Medulla oblongata (tissue), 1 donor: Measurements from ENCODE around the gene FARP1.

Source experiments
- DNase-seq: peaks from one replicate; pipeline ENCODE4 v3.0.0-alpha.2; 2015; ENCODE audit errors: extremely low spot score

Gene FARP1

GRCh38 chr13:98441056-98441676 is 298.3 kb downstream of the FARP1 start:
- DNase-seq = no peak

DNA sequence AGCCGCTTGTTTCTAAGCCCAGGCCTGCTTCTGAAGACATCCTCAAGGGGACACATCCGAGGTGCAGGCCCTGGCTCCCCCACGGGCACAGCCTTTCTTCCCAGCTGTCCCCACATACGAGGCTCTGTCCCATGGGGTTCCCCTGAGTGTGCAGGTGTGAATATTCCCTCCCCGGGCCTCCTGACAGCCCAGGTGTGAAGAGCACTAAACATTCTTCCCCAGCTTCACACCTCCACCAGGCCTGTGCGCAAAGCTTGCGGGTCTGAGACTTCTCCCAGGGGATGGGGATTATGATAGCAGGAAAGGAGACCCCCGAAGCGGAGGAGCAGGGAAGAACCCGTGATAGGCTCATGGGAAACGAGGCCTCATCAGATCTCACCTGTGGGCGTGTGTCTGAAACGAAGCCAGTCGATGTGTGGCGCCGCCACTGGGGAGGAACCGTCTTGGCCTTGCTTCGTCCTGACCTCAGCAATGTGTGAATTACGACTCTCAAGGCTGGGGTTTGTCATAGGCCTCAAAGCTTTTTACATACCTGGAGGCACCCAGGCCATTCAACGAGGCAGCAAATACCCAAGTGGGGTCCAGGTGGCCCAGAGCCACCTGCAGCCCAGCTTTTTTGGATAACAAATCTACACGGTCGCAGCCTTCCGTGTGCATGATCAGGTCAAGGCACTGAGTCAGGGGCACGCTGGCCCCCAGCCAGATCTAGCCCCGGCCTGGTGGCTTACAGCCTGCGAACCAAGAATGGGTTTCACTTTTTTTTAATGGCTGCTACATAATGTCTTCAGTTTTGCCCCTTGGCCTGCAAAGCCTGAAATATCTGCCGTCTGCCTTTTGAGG is 299.7 kb downstream of the FARP1 start:
- DNase-seq = no peak

- DNase-seq = no peak
These were observed 300.4 kb downstream of the FARP1 start for GRCh38 chr13:98443329-98443728.

DNA sequence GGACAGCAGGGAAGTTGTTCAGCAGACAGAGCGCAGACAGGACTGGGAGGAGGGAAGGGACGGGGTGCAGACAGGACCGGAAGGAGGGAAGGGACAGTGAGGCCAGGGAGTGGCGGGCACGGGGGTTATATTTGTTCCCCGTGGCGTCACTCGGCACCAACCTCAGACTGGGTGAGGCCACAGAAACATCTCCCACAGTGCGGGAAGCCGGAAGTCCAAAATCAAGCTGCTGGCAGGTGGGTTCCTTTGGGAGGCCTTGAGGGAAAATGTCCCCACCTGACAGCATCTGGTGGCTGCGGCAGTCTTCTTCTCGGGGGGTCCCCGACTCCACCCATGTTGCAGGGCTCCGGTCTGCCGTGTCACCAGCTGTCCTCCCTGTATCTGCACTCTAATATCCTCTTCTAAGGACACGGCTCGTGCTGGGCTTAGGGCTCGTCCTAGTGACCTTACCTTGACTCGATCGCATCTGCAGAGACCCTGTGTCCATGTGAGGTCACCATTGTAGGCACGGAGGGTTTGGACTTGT is 301.0 kb downstream of the FARP1 start:
- no peak for DNase-seq

DNA sequence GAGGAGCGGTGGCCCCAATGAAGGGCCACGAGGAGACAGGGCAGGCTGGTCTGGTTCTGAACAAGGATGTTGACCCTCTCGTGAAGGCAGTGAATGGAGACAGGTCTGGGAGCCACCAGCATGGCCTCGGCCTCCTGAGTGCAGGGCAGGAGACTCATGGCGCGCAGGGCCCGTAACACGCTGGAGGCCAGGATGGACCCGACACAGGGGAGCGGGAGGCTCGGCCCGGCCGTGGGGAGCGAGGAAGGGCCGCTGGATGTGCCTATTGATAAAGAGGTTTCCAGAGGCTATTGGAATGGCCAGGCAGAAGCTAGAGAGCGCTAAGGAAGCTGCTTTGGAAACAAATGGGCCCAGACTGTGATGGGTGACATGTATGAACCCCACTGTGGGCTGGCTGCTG is 301.5 kb downstream of the FARP1 start:
- no peak for DNase-seq

DNA sequence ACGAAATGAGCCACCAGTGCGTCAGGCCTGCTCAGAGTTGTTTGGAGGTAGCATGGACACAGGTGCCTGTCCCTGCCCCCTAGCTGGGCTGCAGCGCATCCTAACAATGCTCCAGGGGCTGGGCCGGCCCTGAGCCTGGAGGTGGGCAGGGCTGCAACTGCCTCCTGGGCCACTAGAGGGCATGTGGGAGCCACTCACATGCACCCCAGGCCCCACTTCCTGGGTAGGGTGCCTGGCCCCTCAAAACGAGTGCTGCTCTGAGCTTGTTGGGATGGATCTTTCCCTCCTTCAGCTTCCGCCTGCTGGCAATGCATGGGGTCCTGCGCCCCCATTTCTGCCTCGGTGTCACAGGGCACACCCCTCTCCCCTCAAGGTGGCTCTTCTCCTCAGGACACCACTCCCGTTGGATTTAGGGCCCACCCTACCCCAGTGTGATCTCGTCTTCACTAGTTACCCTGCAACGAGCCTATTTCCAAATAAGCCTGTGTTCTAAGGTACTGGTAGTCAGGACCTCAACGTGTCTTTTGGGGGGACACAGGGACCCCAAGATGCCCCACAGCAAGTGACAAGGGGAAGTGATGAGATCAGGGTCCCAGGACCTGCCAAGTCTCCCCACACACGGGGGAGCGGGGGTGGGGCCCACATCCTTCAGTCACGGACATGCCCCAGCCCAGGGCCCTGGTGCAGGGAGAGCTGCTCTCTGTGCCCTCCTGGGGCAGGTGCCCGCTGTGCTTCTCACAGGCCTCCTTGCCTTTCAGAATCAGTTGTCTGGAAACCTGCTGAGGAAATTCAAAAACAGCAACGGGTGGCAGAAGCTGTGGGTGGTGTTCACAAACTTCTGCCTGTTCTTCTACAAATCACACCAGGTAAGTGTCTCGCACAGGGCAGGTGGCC is 302.7 kb downstream of the FARP1 start:
- DNase-seq = peak; percentile 62

- DNase-seq = no peak
These were observed 303.3 kb downstream of the FARP1 start for GRCh38 chr13:98446234-98446621.

GRCh38 chr13:98447130-98447529 is 304.2 kb downstream of the FARP1 start:
- no peak for DNase-seq

- peak; percentile 82 for DNase-seq
These were observed 305.2 kb downstream of the FARP1 start for GRCh38 chr13:98447881-98448641.

- DNase-seq = no peak
These were observed 305.7 kb downstream of the FARP1 start for GRCh38 chr13:98448642-98448928.

GRCh38 chr13:98449273-98449672 is 306.4 kb downstream of the FARP1 start:
- no peak for DNase-seq

DNA sequence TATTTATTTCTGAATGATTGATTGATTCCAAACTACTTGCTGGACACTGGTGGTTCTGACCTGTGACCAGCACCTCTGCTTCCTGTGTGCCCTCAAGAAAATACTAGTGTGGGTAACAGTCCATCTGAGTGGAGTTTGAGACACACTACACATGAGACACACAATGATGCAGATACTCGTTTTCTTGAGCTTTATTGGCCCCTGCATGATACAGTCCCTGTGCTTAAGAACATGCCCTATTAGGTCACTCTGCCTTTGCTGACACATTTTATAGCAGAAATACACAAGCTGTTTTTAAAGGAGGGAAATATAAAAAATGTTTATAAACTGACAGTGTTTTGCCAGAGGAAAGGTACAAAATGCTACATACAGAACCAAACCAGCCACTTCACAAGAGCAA is 307.1 kb downstream of the FARP1 start:
- no peak for DNase-seq

- DNase-seq = peak; percentile 80
These were observed 307.7 kb downstream of the FARP1 start for GRCh38 chr13:98450539-98451111.

DNA sequence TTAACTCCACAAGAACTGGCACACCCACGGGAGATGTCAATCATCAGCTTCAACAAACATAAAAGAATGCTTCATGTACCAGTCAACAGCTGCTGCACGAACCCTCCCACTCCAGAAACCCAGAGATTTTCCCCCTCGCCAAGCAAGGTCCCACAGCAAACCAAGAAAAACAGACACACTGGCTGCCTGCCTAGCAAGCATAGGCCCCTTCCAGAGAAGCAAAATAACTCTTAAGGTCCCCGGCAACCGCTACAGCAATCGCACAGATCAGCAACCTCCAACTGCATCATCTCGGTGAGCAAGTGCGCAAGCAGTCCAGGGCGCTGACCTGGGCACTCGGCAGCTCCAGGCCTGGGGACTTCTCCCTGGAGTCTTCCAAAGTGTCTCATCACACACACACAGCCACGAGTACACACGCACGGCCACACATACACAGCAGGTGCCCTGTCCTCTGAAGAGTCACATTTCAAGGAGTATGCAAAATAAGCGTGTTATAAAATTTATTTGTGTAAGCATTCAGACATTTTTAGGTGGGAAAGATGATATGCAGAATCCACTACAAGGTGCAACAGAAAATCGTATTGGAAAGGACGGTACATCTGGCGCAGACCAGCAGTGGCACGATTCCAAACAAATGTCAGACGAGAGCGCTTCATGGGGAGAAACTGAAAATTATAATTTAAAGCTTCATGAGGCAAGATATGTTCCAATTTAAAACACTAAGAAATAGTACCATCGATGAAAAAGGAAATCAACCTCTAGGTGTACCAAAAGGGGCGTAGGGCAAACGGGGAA is 309.0 kb downstream of the FARP1 start:
- peak; percentile 72 for DNase-seq

DNA sequence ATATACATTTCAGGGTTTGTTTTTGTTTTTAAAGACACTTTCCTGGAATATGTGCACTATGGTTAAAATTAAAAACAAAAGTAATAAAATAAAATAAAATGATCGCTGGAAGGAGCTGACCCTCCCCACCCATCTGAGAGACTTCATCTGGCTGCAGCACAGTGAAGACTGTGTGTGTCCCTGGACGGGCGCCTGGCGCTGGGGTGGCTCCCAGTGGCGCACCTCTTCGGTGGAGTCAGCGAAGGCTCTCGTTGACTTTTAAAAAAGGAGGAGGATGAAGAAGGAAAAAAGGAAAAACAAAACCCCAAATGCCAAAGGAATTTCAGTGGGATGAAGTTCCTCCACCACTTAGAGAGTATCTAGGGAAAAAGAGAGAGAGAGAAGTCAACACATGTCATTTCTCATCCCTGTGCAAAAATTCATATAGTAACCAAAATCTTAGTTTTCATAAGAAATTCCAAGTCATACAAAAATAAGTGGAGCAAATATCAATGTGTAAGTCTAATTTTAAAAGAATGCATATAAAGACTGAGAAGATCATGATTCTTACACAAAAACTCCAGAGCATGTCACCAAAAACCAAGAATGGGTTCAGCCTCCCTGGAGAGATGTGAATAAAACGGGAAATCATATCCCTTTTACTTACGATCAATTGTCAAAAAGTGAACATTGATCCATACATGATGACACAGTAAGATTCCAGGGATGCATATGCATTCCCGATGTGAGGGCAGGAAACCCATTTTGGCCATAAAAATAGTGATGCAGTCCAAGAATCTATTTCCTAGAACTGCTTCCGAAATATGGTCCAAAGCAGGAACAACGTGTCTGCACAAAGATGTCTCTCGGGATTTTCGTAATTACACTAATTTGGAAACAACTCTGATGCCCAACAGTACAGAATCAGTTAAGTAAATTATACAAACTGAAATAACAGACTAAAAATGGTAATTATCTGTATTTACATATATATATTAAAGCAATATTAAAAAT is 310.3 kb downstream of the FARP1 start:
- DNase-seq = no peak

DNA sequence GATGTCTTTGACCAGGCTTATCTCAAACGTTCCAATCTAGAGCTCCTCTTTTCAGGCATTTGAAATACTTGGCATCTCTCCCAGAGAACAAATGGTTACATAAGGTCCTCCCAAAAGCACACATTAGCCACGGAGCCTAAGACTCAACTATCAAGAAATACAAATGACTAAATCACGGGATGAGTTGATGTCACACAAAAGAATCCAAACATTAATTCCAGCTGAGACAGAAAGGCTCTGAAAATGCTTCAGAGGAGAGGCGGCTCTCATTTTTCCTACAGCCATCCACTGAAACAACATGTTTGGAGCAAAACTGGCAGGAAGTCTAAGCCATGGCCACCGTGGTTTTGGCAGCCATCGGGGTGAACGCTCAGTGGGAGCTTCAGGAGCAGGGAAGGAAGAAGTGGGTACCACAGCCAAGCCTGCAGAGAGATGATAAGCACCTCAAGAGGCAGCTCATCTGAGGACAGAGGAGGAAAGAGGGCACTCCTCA is 311.5 kb downstream of the FARP1 start:
- peak; percentile 72 for DNase-seq

DNA sequence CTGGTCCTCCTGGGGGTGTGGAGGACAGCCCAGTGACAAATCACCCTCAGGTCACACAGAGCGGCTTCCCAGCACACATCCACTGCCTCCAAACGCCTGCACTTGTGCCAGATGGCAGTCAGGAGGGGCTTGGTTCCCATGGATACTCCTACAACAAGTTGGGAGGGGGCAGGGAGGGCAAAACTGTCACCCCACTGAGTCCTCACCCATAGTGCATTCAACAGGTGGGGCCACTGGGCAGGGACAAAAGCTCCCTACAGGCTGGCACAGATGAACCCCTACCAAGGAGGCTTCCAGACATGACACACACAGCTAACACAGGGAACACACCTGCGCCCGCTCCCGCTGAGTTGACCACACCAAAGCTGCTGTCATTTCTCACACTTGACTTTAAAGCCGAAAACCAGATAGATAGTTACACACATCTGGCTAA is 313.5 kb downstream of the FARP1 start:
- no peak for DNase-seq

GRCh38 chr13:98457053-98457452 is 314.2 kb downstream of the FARP1 start:
- no peak for DNase-seq

DNA sequence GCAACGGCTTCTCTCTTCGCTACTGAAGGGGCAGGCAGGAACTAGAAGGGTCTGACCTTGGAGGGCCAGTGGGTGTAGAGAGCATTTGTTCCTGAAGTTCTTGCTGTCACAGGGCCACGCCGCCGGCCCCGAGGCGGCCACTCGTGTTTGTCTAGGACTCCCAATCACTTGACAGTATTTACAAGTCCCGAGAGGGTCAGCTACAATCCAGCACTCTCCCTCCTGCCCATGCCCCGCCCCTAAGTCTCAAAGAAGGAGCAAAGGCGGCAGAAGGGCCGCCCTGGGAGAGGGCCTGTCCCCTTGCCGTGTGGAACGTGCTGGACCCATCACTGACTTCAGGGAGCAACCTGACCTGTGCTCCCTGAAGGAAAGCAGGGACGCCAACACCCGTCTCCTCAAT is 315.5 kb downstream of the FARP1 start:
- DNase-seq = no peak
